HG02610 (cell line): ENCODE results near the gene BCAN.
A peak's percentile ranks its signal among the peaks of the same experiment; 100 is the strongest.

Experiments used
- ATAC-seq: cut with Tn5 transposase; IDR thresholded peaks from one replicate; pipeline ENCODE4 v1.9.1; 2021; ENCODE audit warnings: mild to moderate bottlenecking, moderate library complexity; ENCODE audit not compliant: unreplicated experiment

The BCAN gene

DNA sequence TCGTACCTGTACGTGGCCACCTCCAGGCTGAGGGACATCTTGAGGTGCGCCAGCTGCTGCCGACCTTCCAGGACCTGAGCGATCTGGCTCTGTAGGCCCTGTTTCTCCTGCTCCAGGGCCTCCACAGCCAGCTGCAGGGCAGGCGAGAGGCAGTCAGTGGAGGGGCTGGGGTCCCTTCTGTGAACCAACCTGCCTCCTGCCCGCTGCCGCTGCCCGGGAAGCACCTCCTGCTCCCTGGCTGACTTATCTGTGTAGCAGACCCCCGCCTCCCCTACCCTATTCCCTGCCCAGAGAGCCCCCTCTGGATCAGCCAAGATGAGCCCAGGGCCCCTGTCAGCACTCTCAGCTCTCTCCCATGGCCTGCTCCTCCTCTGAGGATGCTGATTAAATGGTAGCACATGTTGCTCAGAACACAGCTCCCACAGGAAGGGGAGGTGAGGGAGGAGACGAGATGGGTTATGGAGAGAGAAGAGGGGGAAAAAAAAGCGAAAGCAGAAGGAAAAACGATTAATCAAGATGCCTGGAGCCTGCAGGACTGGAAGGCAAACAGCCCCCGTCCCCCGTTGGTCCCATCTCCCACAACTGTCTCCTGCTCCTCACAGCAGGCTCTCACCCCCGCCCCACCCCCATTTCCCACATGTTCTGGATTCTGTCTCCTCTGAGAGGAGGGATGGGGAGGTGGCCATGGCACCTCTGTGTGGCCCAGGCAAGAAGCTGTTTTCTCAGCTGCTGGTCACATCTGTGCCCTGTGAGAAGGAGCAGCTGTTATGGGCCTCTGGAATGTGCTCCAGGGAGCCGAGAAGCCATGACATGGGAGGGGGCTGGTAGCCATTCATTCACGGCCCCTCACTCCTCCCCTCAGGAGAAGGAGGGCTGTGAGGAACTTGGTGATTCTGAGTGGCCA lies 33.5 kb downstream of the BCAN start:
- ATAC-seq, result no peak

- no peak for ATAC-seq
Observed at GRCh38 chr1:156676114-156676819, 34.4 kb downstream of the BCAN start.

DNA sequence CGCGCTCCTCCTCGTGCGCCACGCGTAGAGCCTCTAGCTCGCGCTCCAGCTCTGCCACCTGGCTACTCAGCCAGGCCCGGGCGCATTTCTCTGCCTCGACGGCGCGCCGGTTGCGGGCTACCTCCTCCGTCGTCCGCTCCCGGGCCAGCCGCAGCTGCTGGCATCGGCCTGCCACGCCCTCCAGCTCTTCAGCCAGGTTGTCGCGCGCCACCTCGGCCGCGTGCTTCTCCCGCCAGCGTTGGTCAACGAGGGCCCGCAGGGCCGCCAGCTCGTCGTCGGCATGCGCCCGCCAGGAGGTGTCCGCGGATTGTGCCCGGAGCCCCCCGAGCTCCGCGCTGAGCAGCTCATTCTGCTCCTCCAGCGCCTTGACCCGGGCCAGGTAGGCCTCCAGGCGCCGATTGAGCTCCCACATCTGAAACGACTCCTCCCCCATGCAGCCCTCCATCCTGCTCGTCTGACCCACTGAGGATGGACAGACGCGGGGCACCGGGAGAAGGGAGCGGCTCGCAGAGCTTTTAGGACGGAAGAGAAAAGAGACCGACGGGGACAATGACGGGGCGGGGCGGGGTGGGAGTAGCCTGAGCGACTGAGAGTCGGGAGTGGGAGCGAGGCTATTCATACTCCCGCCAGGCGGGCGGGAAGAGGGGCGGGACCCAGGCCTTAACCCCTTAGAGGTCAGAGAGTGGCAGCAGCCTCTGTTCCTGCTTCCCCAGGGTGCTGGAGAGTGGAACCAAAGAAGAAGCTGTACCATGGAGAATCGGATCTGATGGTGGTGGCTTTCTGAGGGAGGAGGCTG lies 35.1 kb downstream of the BCAN start, which contains the start of gene NES:
Gene NES (minus strand): TSS at position 588 of the 796 bp plus-strand sequence. CDS start 143 bp downstream, at position 445.
- ATAC-seq, result no peak

DNA sequence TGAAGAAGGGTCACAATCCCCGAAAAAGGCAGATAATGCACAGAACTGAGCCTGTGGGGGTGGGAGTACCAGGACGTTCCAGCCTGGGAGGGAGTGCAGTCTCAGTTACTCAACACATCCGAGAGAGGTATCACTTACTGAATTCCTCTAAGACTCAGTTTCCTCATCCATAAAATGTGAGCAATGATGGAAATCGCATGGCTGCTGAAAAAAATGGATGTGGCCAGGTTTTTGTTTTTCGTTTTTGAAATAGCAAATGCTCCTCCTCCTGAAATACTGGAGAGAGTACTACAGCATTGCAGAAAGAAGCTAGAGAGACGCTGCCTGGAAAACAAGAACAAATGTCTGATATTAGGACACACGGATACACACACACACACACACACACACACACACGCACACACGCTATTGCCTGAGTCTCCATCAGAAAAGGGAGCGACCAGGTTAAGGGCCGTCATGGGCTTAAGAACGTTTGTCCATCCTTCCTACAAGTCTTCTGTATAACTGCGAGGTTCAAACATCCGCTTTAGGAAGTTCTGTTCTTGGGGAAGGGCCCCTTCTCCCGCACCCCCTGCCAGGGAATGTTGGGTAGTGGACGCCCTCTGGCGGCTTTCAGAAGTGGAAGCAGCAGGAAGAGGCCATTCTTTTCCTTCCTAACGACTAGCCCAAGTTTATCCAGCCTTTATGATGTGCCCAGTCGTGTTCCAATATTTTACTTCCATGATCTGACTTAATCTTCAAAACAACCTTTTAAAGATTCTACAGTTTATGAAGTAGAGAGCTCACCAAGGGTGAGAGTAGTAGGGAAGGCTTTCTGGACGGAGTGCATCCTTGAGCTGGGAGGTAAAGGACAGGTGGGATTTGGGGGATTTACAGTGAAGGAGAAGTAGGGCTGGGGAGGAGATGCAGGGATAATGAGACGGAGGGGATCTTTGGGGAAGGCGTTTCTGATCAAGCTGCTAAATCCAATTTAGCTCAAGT lies 36.0 kb downstream of the BCAN start:
- ATAC-seq, result no peak

DNA sequence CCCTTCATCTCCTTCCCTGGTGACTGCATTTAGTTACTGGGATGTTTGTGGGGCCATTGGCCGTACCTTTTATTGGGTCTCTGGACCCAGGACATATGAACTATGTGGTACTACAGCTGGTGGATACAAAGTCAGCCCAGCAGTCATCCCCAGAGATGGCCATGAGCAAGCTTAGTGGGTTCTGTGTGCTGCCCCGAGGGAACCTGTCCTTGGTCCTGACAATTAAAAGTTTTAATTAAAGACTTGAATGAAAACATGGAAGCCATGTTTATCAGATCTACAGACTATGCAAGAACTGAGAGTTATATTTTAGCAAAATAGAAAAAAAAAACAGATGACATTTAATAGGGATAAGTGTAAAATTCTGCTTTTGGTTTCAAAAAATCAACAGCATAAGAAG lies 38.1 kb downstream of the BCAN start:
- no peak for ATAC-seq

GRCh38 chr1:156681196-156681960 lies 39.5 kb downstream of the BCAN start:
- ATAC-seq, result no peak

DNA sequence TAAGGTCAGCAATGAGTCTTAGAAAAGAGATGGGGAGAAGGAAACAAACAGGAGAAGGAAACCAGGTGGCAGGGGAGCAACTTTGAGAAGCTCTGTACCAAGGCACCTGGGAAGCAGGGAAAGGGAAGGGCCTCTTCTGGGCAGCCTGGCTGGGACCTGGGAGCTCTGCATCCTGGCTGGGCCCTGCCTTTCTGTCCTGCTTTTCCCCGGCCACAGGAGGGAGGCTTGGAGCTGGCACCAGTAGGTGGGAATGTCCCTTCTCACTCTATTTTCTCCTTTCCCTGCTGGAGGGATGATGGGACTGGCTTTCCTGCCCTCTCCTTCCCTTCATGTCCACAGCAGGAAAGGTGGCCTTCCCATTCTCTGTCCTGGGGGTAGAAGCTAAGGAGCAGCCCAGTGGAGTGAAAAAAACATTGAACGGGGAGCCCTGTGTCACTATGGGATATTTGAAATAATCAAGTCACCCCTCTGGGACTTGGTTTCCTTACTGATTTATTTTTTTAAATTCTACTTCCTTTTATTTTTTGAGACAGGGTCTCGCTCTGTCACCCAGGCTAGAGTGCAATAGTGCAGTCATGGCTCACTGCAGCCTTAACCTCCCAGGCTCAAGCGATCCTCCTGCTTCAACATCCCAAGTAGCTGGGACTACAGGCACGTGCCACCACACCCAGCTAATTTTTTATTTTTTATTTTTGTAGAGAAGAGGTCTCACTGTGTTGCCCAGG lies 40.4 kb downstream of the BCAN start:
- no peak for ATAC-seq

DNA sequence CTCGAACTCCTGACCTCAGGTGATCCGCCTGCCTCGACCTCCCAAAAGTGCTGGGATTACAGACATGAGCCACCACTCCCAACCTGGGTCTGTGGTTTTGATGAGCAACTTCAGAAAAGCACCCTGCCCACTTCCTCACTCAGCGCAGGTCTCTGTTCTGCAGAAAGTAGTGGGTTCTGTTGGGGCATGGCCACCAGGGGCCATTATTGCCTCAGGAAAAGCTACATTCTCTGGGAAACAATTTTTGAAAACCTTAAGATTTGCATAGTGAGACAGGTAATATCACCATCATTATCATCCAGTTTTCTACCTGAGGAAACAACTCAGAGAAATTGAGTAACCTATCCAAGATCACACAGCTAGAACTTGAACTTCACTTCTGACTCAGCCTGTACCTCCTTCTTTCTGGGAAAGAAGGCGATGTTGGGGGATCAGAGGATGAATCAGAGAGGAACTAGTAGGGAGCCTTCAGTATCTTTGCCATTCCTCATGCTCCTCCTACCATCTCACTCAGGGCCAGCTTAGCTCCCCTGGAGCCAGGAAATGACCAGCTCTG lies 42.4 kb downstream of the BCAN start:
- no peak for ATAC-seq

DNA sequence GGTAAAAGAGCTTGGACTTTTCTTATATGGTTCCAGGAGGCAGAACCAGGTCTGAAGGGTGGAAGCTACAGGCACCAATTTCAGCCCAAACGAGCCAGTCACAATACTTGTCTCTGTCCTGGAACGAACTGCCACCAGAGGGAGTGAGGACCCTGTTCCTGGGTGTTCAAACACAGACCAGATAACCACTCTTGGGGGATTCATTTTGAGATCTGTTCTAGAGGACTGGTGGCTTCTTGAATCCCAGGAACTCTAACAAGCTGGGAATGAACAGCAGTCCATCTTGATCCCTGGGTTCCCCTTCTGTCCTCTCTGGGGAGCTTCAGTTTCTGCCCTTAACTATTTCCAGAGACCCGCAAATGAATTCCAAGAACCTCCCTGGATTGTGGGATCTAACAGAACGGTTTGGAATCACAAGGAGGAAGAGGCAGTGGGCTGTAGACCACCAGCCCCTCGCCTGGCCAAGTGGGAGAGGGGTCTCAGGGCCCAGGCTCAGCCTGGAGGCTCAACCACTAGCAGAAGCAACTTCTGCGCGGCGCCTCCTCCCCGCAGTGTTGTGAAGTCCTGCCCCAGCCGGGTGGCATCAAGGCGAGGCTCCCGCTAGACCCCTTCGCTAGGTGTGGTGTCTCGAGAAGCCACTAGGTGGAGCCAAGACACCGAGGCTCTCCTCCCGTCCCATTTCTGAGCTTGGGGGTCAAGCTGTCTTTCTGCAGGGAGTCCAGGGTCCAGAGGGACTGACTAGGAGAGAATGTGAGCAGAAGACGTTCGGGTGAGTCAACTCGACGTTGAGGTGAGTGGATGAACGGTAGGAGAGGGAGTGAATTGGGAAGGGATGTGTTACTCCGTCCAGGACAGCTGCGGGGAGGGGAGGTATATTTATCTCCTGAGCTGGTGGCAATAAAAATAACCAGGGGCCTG lies 47.4 kb downstream of the BCAN start:
- peak; percentile 70 for ATAC-seq

DNA sequence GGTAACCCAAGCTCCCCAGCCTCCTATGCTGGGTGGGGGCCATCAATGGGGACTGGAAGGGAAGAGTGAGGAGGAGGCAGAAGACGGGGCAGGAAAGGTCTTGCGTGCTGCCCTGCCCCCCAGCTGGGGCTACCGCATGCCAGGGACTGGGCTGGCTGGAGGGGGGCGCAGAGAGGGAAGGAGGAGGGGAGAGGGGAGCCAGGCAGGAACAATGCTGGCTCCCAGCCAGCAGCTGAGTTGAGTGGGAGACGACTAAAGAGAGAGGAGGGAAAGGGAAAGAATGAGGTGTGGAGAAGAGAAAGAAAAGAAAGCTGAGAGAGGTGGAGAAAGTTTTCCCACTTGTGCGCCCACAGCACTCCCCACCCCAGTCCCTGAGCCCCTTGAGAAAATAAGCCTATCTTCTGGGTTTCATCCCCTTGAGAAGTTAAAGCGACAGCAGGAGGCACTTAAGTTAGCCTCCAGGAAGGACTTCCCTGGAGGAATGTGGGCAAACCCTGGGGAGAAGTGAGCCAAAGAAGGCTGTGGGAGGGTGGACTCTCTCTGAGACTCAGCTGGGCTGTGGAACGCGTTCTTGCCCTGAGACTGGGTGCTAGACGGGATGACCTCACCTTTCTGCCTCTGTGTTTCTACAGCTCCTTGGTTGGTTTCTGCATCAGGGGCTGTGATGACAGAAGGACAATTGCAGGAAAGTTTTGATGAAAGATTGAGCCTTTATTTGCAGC lies 48.2 kb downstream of the BCAN start:
- no peak for ATAC-seq

DNA sequence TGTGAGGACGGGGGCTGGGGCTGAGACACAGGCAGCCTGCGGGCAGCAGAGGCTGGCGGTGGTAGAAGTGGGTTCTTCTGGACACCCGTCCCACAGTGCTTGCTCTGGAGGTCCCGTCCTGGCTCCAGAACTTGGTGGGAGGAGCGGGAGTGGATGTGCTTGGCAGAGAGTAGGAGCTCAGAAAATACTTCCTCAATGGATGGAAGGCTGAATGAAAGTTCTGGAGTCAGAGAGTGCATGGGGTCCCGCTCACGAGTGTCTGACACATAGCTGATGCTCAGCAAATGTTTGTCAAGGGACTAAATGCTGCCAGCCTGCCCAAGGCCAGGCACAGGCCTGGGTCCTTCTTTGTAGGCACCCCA lies 48.7 kb downstream of the BCAN start:
- no peak for ATAC-seq

- no peak for ATAC-seq
Observed at GRCh38 chr1:156691191-156691590, 49.3 kb downstream of the BCAN start.

GRCh38 chr1:156691665-156692440 lies 49.9 kb downstream of the BCAN start:
- no peak for ATAC-seq

- no peak for ATAC-seq
Observed at GRCh38 chr1:156692441-156692924, 50.6 kb downstream of the BCAN start.

GRCh38 chr1:156692925-156693847 lies 51.3 kb downstream of the BCAN start:
- ATAC-seq, result no peak
